B cell (primary cell): ENCODE data around the gene NKIRAS2. TPM values are rescaled to one million over a fixed set of nuclear protein-coding genes. Genes with fewer than 3 reads are reported as not detected.

Source experiments
- ATAC-seq: fragments of 200-7000 bp; cut with Tn5 transposase; one replicate; pipeline ENCODE4 v1.10.0; 2021; ENCODE audit warnings: low read depth, mild to moderate bottlenecking, moderate number of reproducible peaks, moderate library complexity
- CTCF ChIA-PET: fragments of 350-600 bp; sonication (Branson Sonifier 250); formaldehyde crosslinking; loops from one replicate; lab custom pipeline; 2021; ENCODE audit warnings: antibody characterized with exemption, inconsistent platforms; lab: Charles Lee
- POLR2A ChIA-PET: fragments of 350-600 bp; sonication (Branson Sonifier 250); formaldehyde crosslinking; loops from one replicate; lab custom pipeline; 2021; ENCODE audit warnings: antibody characterized with exemption; lab: Charles Lee
- DNase-seq: peaks from one replicate; pipeline ENCODE4 v3.0.0; 2013
- H2AFZ ChIP-seq: 2 replicates; pipeline ENCODE4 v1.6.1; 2012; ENCODE audit warnings: mild to moderate bottlenecking, low read depth, low read length; ENCODE audit not compliant: insufficient read depth, poor library complexity, severe bottlenecking
- H3K27ac ChIP-seq, 2 donors: 1 replicate in 1 of 2; 2 replicates in 1 of 2; pipeline ENCODE4 v1.5.1; 2012 to 2013; ENCODE audit warnings: low read length in 2 of 2, mild to moderate bottlenecking in 2 of 2, moderate library complexity in 1 of 2
- H3K27me3 ChIP-seq, 4 experiments: fragments of 200-600 bp in 1 of 4; sonication (generic) in 1 of 4; replicated peaks in 1 of 4; 1 replicate in 2 of 4; 2 replicates in 2 of 4; pipeline versions ENCODE4 v1.6.1 to v1.7.0; 2013 to 2016; ENCODE audit warnings: low read length in 3 of 4, mild to moderate bottlenecking in 2 of 4, mixed read lengths in 1 of 4, moderate library complexity in 1 of 4; ENCODE audit not compliant: insufficient read depth in 4 of 4, control insufficient read depth in 3 of 4; ENCODE audit errors: control extremely low read depth in 1 of 4
- H3K36me3 ChIP-seq, 2 experiments: replicated peaks in 1 of 2; 1 replicate in 1 of 2; 2 replicates in 1 of 2; pipeline versions ENCODE4 v1.6.1 to v1.7.1; 2013; ENCODE audit warnings: low read length in 1 of 2; ENCODE audit not compliant: insufficient read depth in 2 of 2, control insufficient read depth in 1 of 2; ENCODE audit errors: control extremely low read depth in 1 of 2, extremely low read depth in 1 of 2
- H3K4me1 ChIP-seq, 2 donors: fragments of 200-600 bp in 1 of 2; sonication (generic) in 1 of 2; 1 replicate in 1 of 2; 2 replicates in 1 of 2; pipeline versions ENCODE4 v1.5.1 to v1.6.1; 2013 to 2017; ENCODE audit warnings: low read length in 2 of 2; ENCODE audit not compliant: control insufficient read depth in 2 of 2, insufficient read depth in 2 of 2
- H3K4me2 ChIP-seq: replicated peaks from 2 replicates; pipeline ENCODE3; 2012; ENCODE audit warnings: mild to moderate bottlenecking, low read depth, low read length; ENCODE audit not compliant: poor library complexity, severe bottlenecking
- H3K4me3 ChIP-seq, 5 experiments: fragments of 200-600 bp in 1 of 5; sonication (generic) in 1 of 5; 1 replicate in 3 of 5; 2 replicates in 2 of 5; pipeline versions ENCODE4 v1.5.1 to v1.7.0; 2011 to 2016; ENCODE audit warnings: low read length in 4 of 5, mild to moderate bottlenecking in 4 of 5, low read depth in 2 of 5, control low read depth in 1 of 5, moderate library complexity in 1 of 5; ENCODE audit not compliant: insufficient read depth in 1 of 5; ENCODE audit errors: control extremely low read depth in 1 of 5, extremely low read depth in 1 of 5
- H3K79me2 ChIP-seq: fragments of 200-600 bp; sonication (generic); one replicate; pipeline ENCODE4 v1.6.0; 2016; ENCODE audit warnings: low read length; ENCODE audit not compliant: control insufficient read depth, insufficient read depth
- H3K9ac ChIP-seq: fragments of 200-600 bp; sonication (generic); 2 replicates; pipeline ENCODE4 v1.6.1; 2017; ENCODE audit warnings: mild to moderate bottlenecking, low read length, moderate library complexity
- H3K9me3 ChIP-seq, 3 donors: one replicate each; pipeline versions ENCODE4 v1.6.1 to v1.7.1; 2013; ENCODE audit warnings: low read length in 2 of 3; ENCODE audit not compliant: control insufficient read depth in 2 of 3, insufficient read depth in 1 of 3; ENCODE audit errors: control extremely low read depth in 1 of 3
- H4K20me1 ChIP-seq: 2 replicates; pipeline ENCODE4 v1.6.0; 2012; ENCODE audit warnings: mild to moderate bottlenecking, low read length; ENCODE audit not compliant: insufficient read depth, control insufficient read depth, poor library complexity, severe bottlenecking
- H3K27ac Mint-ChIP-seq: one replicate; pipeline ENCODE4 v1.8.0; 2021; ENCODE audit warnings: mixed read lengths
- H3K27me3 Mint-ChIP-seq: one replicate; pipeline ENCODE4 v1.8.0; 2021; ENCODE audit warnings: mixed read lengths
- H3K4me1 Mint-ChIP-seq: one replicate; pipeline ENCODE4 v1.8.0; 2021; ENCODE audit warnings: mixed read lengths
- H3K4me3 Mint-ChIP-seq: one replicate; pipeline ENCODE4 v1.8.0; 2021; ENCODE audit warnings: mixed read lengths
- H3K9me3 Mint-ChIP-seq: one replicate; pipeline ENCODE4 v1.8.0; 2022; ENCODE audit warnings: mixed read lengths; ENCODE audit not compliant: insufficient read depth
- CTCF ChIP-seq: fragments of 200-600 bp; IDR thresholded peaks from one replicate; pipeline ENCODE4 v1.8.0; 2022; ENCODE audit warnings: antibody characterized with exemption, mild to moderate bottlenecking
- EZH2 ChIP-seq: IDR thresholded peaks from 2 replicates; pipeline ENCODE4 v1.6.1; 2012; ENCODE audit warnings: borderline replicate concordance, low read depth, mild to moderate bottlenecking, moderate library complexity, low read length; ENCODE audit not compliant: insufficient read depth, poor library complexity, severe bottlenecking
- WGBS: methylation state at CpG from one replicate; pipeline ENCODE4 v1.1.5; 2013; ENCODE audit warnings: missing lambda C conversion rate; ENCODE audit not compliant: insufficient coverage; 5-methylcytosine and 5-hydroxymethylcytosine counted together
- intact Hi-C: fragments of 100-400 bp; cut with micrococcal nuclease; formaldehyde crosslinking; loops from one replicate; pipeline ENCODE4 v1.10.0; 2022
- polyA plus RNA-seq: library from polyadenylated mRNA; depleted of rRNA; stranded (reverse); fragments of >200 nt; gene quantifications from 2 replicates; pipeline ENCODE4 v1.2.3, GENCODE V29; 2012
- total RNA-seq, 2 donors: library from RNA; stranded (reverse); fragments of 120-200 nt in 1 of 2; gene quantifications; 1 replicate in 1 of 2; 2 replicates in 1 of 2; pipeline versions ENCODE4 v1.2.3 to v1.2.4, GENCODE V29; 2013 to 2022

Gene NKIRAS2
- total and polyA plus RNA-seq, 2 donors (not counting 1 experiment from before 2014, with no cell fraction given), result 22.0 to 29.2 TPM

GRCh38 chr17:41984454-41984853 lies 35.4 kb upstream of the NKIRAS2 start:
- Mint-ChIP-seq H3K4me1 (peaks cover 9% of the 10 kb centered on the region), H3K27me3 (no peaks in the 10 kb centered on the region), H3K9me3 (no peaks in the 10 kb centered on the region), H3K27ac (no peak overlapping the region), H3K4me3 (no peak overlapping the region)
- 100% methylated on average over 7 of the region's 8 CpGs for WGBS
- H2AFZ ChIP-seq, result no peak overlapping the region
- CTCF ChIA-PET, result no interaction called here
- DNase-seq, result no peak
- intact Hi-C loops, result no loop called here
- POLR2A ChIA-PET, result interaction anchor here (0.7 to 1.5 kb wide), 4 partner anchors 12 to 119 kb away, joined by 3 to 8 read pairs (median 4); partner anchors contain the start of genes KLHL11 and NKIRAS2
- no peaks in the 10 kb centered on the region for H3K9me3 ChIP-seq
- no peak for ATAC-seq
- no peak overlapping the region for H3K9ac ChIP-seq
- H3K36me3 ChIP-seq, result peaks cover 6 to 80% of the 10 kb centered on the region in 2 experiments
- H3K4me2 ChIP-seq, result no peak overlapping the region
- H3K27me3 ChIP-seq, result no peaks in the 10 kb centered on the region
- H4K20me1 ChIP-seq, result no peaks in the 10 kb centered on the region
- H3K4me3 ChIP-seq, result no peak overlapping the region
- no peaks in the 10 kb centered on the region for H3K79me2 ChIP-seq
- peaks cover 0 to 15% of the 10 kb centered on the region in 2 donors for H3K4me1 ChIP-seq
- TF ChIP-seq EZH2, result no peak
- no peak for TF ChIP-seq CTCF
- no peak overlapping the region for H3K27ac ChIP-seq

- TF ChIP-seq CTCF (no peak), EZH2 (no peak)
- no peak overlapping the region for H3K4me2 ChIP-seq
- ChIA-PET CTCF (interaction anchor here (0.8 kb wide), 1 partner anchor 26 kb away, joined by 4 read pairs; no protein-coding TSS in a partner anchor), POLR2A (interaction anchor here (1.5 kb wide), 1 partner anchor 13 kb away, joined by 3 read pairs; no protein-coding TSS in a partner anchor)
- no peaks in the 10 kb centered on the region for H4K20me1 ChIP-seq
- H3K27ac ChIP-seq, result no peak overlapping the region
- no peaks in the 10 kb centered on the region for H3K9me3 ChIP-seq
- H3K36me3 ChIP-seq, result peaks cover 10 to 78% of the 10 kb centered on the region in 2 experiments
- DNase-seq, result no peak
- Mint-ChIP-seq H3K27me3 (no peaks in the 10 kb centered on the region), H3K9me3 (no peaks in the 10 kb centered on the region), H3K4me1 (peaks cover 9% of the 10 kb centered on the region), H3K27ac (peak overlapping the region; percentile 26), H3K4me3 (no peak overlapping the region)
- no peaks in the 10 kb centered on the region for H3K79me2 ChIP-seq
- H3K4me1 ChIP-seq, result peaks cover 0 to 15% of the 10 kb centered on the region in 2 donors
- H3K4me3 ChIP-seq, result no peak overlapping the region
- no peak for ATAC-seq
- no peak overlapping the region for H3K9ac ChIP-seq
- 100% methylated on average over 4 of the region's 8 CpGs for WGBS
- H2AFZ ChIP-seq, result no peak overlapping the region
- intact Hi-C loops, result no loop called here
- no peaks in the 10 kb centered on the region for H3K27me3 ChIP-seq
These were observed 34.0 kb upstream of the NKIRAS2 start for GRCh38 chr17:41985919-41986318.
